IMR-90 (cell line): ENCODE data around the gene ADAMTS8. TPM values are rescaled to one million over a fixed set of nuclear protein-coding genes. Genes with fewer than 3 reads are reported as not detected.

Experiments
- ATAC-seq: fragments of 200-7000 bp; cut with Tn5 transposase; 2 replicates; pipeline ENCODE4 v1.9.1; 2020; ENCODE audit warnings: low read depth, mild to moderate bottlenecking, moderate library complexity
- BruUV-seq: library from RNA; stranded (reverse); fragments of 400-500 nt; replicated peaks from 2 replicates; lab custom pipeline; 2021; lab: Mats Ljungman, UMichigan
- CTCF ChIA-PET: fragments of 300-600 bp; formaldehyde crosslinking; extraction: SDS; loops from one replicate; lab custom pipeline; 2021; ENCODE audit warnings: antibody characterized with exemption; lab: Yijun Ruan, JAX
- POLR2A ChIA-PET: fragments of 300-600 bp; sonication (Branson Sonifier 250); formaldehyde crosslinking; loops from one replicate; lab custom pipeline; 2022; ENCODE audit warnings: antibody characterized with exemption; ENCODE audit not compliant: unreplicated experiment; lab: Charles Lee
- DNase-seq: peaks from one replicate; pipeline ENCODE4 v3.0.0; 2013
- H2AFZ ChIP-seq: replicated peaks from 2 replicates; pipeline ENCODE3; 2013; ENCODE audit warnings: low read length, mild to moderate bottlenecking; ENCODE audit not compliant: poor library complexity
- H2AK5ac ChIP-seq: 2 replicates; pipeline ENCODE4 v1.6.1; 2013; ENCODE audit warnings: low read depth, low read length, inconsistent platforms
- H2AK9ac ChIP-seq: replicated peaks from 2 replicates; pipeline ENCODE3; 2013; ENCODE audit warnings: mild to moderate bottlenecking, low read depth, low read length, moderate library complexity; ENCODE audit not compliant: poor library complexity
- H2BK120ac ChIP-seq: 2 replicates; pipeline ENCODE4 v1.6.1; 2013; ENCODE audit warnings: low read depth, low read length, inconsistent platforms
- H2BK15ac ChIP-seq: 3 replicates; pipeline ENCODE4 v1.6.1; 2013; ENCODE audit warnings: low read depth, low read length, inconsistent platforms
- H2BK20ac ChIP-seq: 2 replicates; pipeline ENCODE4 v1.6.1; 2013; ENCODE audit warnings: low read depth, mild to moderate bottlenecking, inconsistent platforms, low read length, moderate library complexity
- H2BK5ac ChIP-seq: 2 replicates; pipeline ENCODE4 v1.6.1; 2013; ENCODE audit warnings: mild to moderate bottlenecking, low read depth, low read length, inconsistent platforms; ENCODE audit not compliant: poor library complexity, severe bottlenecking
- H3K14ac ChIP-seq: replicated peaks from 2 replicates; pipeline ENCODE4 v1.6.1; 2013; ENCODE audit warnings: low read depth, low read length, inconsistent platforms
- H3K18ac ChIP-seq: 2 replicates; pipeline ENCODE4 v1.6.1; 2013; ENCODE audit warnings: low read depth, low read length, control low read depth
- H3K23ac ChIP-seq: 2 replicates; pipeline ENCODE4 v1.6.1; 2013; ENCODE audit warnings: low read depth, low read length, inconsistent platforms
- H3K27ac ChIP-seq: 2 replicates; pipeline ENCODE4 v1.5.1; 2013; ENCODE audit warnings: mild to moderate bottlenecking, control low read depth, low read length; ENCODE audit not compliant: insufficient read depth
- H3K27me3 ChIP-seq: 2 replicates; pipeline ENCODE4 v1.6.1; 2013; ENCODE audit warnings: low read length; ENCODE audit not compliant: control insufficient read depth, insufficient read depth
- H3K36me3 ChIP-seq: 2 replicates; pipeline ENCODE4 v1.6.1; 2013; ENCODE audit warnings: low read length, mixed read lengths; ENCODE audit not compliant: control insufficient read depth, insufficient read depth
- H3K4ac ChIP-seq: 2 replicates; pipeline ENCODE4 v1.6.1; 2013; ENCODE audit warnings: low read depth, low read length, inconsistent platforms
- H3K4me1 ChIP-seq: 2 replicates; pipeline ENCODE4 v1.6.1; 2013; ENCODE audit warnings: low read length, mixed read lengths; ENCODE audit not compliant: control insufficient read depth, insufficient read depth
- H3K4me2 ChIP-seq: 2 replicates; pipeline ENCODE4 v1.6.1; 2013; ENCODE audit warnings: low read depth, mild to moderate bottlenecking, control low read depth, low read length, moderate library complexity
- H3K4me3 ChIP-seq: 2 replicates; pipeline ENCODE4 v1.5.1; 2013; ENCODE audit warnings: low read depth, mild to moderate bottlenecking, control low read depth, low read length, moderate library complexity; ENCODE audit not compliant: insufficient read depth
- H3K56ac ChIP-seq: 2 replicates; pipeline ENCODE4 v1.6.1; 2013; ENCODE audit warnings: low read length, inconsistent platforms; ENCODE audit not compliant: insufficient read depth; ENCODE audit errors: extremely low read depth
- H3K79me1 ChIP-seq, 2 experiments: 2 replicates each; pipeline ENCODE4 v1.6.1; 2013; ENCODE audit warnings: low read length in 2 of 2, inconsistent platforms in 1 of 2, low read depth in 1 of 2
- H3K9ac ChIP-seq: 2 replicates; pipeline ENCODE4 v1.6.1; 2013; ENCODE audit warnings: low read depth, low read length, control low read depth
- H3K9me1 ChIP-seq: 2 replicates; pipeline ENCODE4 v1.6.1; 2013; ENCODE audit warnings: low read length, inconsistent platforms; ENCODE audit not compliant: insufficient read depth
- H3K9me3 ChIP-seq: 2 replicates; pipeline ENCODE4 v1.6.1; 2013; ENCODE audit warnings: low read length; ENCODE audit not compliant: control insufficient read depth, insufficient read depth
- H4K20me1 ChIP-seq: 2 replicates; pipeline ENCODE4 v1.6.1; 2013; ENCODE audit warnings: low read length, inconsistent platforms; ENCODE audit not compliant: insufficient read depth
- H4K5ac ChIP-seq: 2 replicates; pipeline ENCODE4 v1.6.1; 2013; ENCODE audit warnings: mild to moderate bottlenecking, low read depth, low read length, control low read depth
- H4K8ac ChIP-seq, 2 experiments: 2 replicates each; pipeline ENCODE4 v1.6.1; 2013; ENCODE audit warnings: low read depth in 2 of 2, low read length in 2 of 2, control low read depth in 1 of 2, inconsistent platforms in 1 of 2
- H4K91ac ChIP-seq: 2 replicates; pipeline ENCODE4 v1.6.1; 2013; ENCODE audit warnings: low read depth, low read length, inconsistent platforms; ENCODE audit not compliant: insufficient read depth
- BHLHE40 ChIP-seq: fragments of 150-350 bp; IDR thresholded peaks from 2 replicates; pipeline ENCODE4 v1.6.1; 2016; ENCODE audit warnings: mild to moderate bottlenecking, low read depth, low read length
- CEBPB ChIP-seq: IDR thresholded peaks from 2 replicates; pipeline ENCODE4 v1.6.1; 2012; ENCODE audit warnings: low read depth, low read length, improper control_type of control experiment
- CHD1 ChIP-seq: IDR thresholded peaks from 2 replicates; pipeline ENCODE4 v1.6.1; 2012; ENCODE audit warnings: low read depth, low read length, improper control_type of control experiment
- ELK1 ChIP-seq: fragments of 150-350 bp; IDR thresholded peaks from 2 replicates; pipeline ENCODE4 v1.6.1; 2016; ENCODE audit warnings: low read depth, mild to moderate bottlenecking, low read length, moderate library complexity, borderline replicate concordance
- FOS ChIP-seq: fragments of 150-350 bp; IDR thresholded peaks from 2 replicates; pipeline ENCODE4 v1.6.1; 2016; ENCODE audit warnings: low read depth, low read length
- MAFK ChIP-seq: IDR thresholded peaks from 2 replicates; pipeline ENCODE4 v1.6.1; 2012; ENCODE audit warnings: low read depth, low read length, improper control_type of control experiment
- MAZ ChIP-seq: IDR thresholded peaks from 2 replicates; pipeline ENCODE4 v1.6.1; 2012; ENCODE audit warnings: low read depth, mild to moderate bottlenecking, low read length, improper control_type of control experiment, moderate library complexity, borderline replicate concordance
- MXI1 ChIP-seq: IDR thresholded peaks from 2 replicates; pipeline ENCODE4 v1.6.1; 2012; ENCODE audit warnings: low read depth, mild to moderate bottlenecking, low read length, moderate library complexity, borderline replicate concordance
- NFE2L2 ChIP-seq: fragments of 150-350 bp; IDR thresholded peaks from 2 replicates; pipeline ENCODE4 v1.6.1; 2016; ENCODE audit warnings: low read depth, mild to moderate bottlenecking, low read length
- RAD21 ChIP-seq: IDR thresholded peaks from 2 replicates; pipeline ENCODE4 v1.6.1; 2012; ENCODE audit warnings: low read length, improper control_type of control experiment
- RCOR1 ChIP-seq: IDR thresholded peaks from 2 replicates; pipeline ENCODE4 v1.6.1; 2012; ENCODE audit warnings: mild to moderate bottlenecking, low read length, improper control_type of control experiment; ENCODE audit not compliant: insufficient replicate concordance
- RFX5 ChIP-seq: IDR thresholded peaks from 2 replicates; pipeline ENCODE4 v1.8.0; 2012; ENCODE audit warnings: low read depth, mild to moderate bottlenecking, low read length, moderate library complexity
- WGBS, 2 experiments: methylation state at CpG; one replicate each; pipeline versions ENCODE4 v1.1.5 to v1.1.7; 2013; ENCODE audit warnings: missing lambda C conversion rate in 2 of 2; ENCODE audit not compliant: insufficient read length in 1 of 2; ENCODE audit errors: extremely low coverage in 2 of 2; 5-methylcytosine and 5-hydroxymethylcytosine counted together
- dilution Hi-C: fragments of 300-500 bp; cut with HindIII; formaldehyde crosslinking; loops from one replicate; pipeline ENCODE4 v1.14.3; 2018; ENCODE audit warnings: low sequenced_read_pairs; ENCODE audit not compliant: unreplicated experiment
- in situ Hi-C: fragments of 300-500 bp; cut with MboI; formaldehyde crosslinking; loops from 3 replicates; pipeline ENCODE4 v1.14.3; 2019; ENCODE audit warnings: low sequenced_read_pairs, inconsistent platforms, mixed read lengths
- intact Hi-C: fragments of 100-400 bp; cut with micrococcal nuclease; formaldehyde crosslinking; loops from 2 replicates; pipeline ENCODE4 v1.10.0; 2022
- polyA plus RNA-seq, 3 experiments: library from polyadenylated mRNA; depleted of rRNA; stranded (reverse); fragments of >200 nt; gene quantifications; 2 replicates each; pipeline ENCODE4 v1.2.3, GENCODE V29; 2012; ENCODE audit warnings: low replicate concordance in 1 of 3
- total RNA-seq: library from RNA; depleted of rRNA; stranded (reverse); fragments of >200 nt; gene quantifications from 2 replicates; pipeline ENCODE4 v1.2.3, GENCODE V29; 2012
- TF ChIP-seq, protein P1 (sequence below): fragments of 150-350 bp; IDR thresholded peaks from 2 replicates; pipeline ENCODE4 v1.6.1; 2017; ENCODE audit warnings: mild to moderate bottlenecking, antibody characterized with exemption, low read length, low read depth

The ADAMTS8 gene
- total and polyA plus RNA-seq, 2 of the 4 experiments (the other 2 are of a cell fraction): under 0.01 to 0.60 TPM

- no peaks in the 10 kb centered on the region for H3K9me3 ChIP-seq
- peak overlapping the region; percentile 90 for H3K14ac ChIP-seq
- ATAC-seq (no peak), DNase-seq (no peak)
- peaks cover 0 to 3% of the 10 kb centered on the region in 2 experiments; a peak in 1 of 4 replicates for H3K79me1 ChIP-seq
- H3K18ac ChIP-seq: peak overlapping the region; percentile 98
- peak overlapping the region; percentile 93 for H2BK5ac ChIP-seq
- peak overlapping the region; percentile 98 for H4K91ac ChIP-seq
- intact Hi-C loops: loop anchor here (5.0 kb wide), 2 partner anchors 125 to 160 kb away; no protein-coding TSS in a partner anchor
- H3K9ac ChIP-seq: peak overlapping the region; percentile 25; the same call in 1 of the 2 replicates
- TF ChIP-seq CHD1 (no peak), RAD21 (no peak), FOS (no peak), RCOR1 (no peak), MAFK (no peak), RFX5 (no peak), NFE2L2 (no peak), BHLHE40 (no peak), CEBPB (no peak), MAZ (no peak), MXI1 (no peak), ELK1 (no peak)
- TF ChIP-seq, protein P1, sequence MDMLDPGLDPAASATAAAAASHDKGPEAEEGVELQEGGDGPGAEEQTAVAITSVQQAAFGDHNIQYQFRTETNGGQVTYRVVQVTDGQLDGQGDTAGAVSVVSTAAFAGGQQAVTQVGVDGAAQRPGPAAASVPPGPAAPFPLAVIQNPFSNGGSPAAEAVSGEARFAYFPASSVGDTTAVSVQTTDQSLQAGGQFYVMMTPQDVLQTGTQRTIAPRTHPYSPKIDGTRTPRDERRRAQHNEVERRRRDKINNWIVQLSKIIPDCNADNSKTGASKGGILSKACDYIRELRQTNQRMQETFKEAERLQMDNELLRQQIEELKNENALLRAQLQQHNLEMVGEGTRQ: no peak
- H3K27ac ChIP-seq: peak overlapping the region; percentile 97
- dilution Hi-C loops: no loop called here
- H3K23ac ChIP-seq: peak overlapping the region; percentile 70; the same call in 1 of the 2 replicates
- peak overlapping the region; percentile 99; the same call in 2 of the 3 replicates for H2BK15ac ChIP-seq
- no peak overlapping the region for H2AK9ac ChIP-seq
- H3K4me1 ChIP-seq: peaks cover 43% of the 10 kb centered on the region
- peak overlapping the region; percentile 78 to 92 for H4K8ac ChIP-seq
- WGBS, 2 experiments: 83% methylated on average over 5 of the region's 16 CpGs; no CpG with 5 or more reads in 1 of the 2 experiments
- H4K5ac ChIP-seq: peak overlapping the region; percentile 93
- peak overlapping the region; percentile 97 for H2BK20ac ChIP-seq
- ChIA-PET POLR2A (no interaction called here), CTCF (interaction anchor here (0.6 to 1.5 kb wide), 3 partner anchors 22 to 459 kb away, joined by 3 to 5 read pairs (median 4); no protein-coding TSS in a partner anchor)
- H3K9me1 ChIP-seq: peaks cover 33% of the 10 kb centered on the region
- no peaks in the 10 kb centered on the region for H3K27me3 ChIP-seq
- peak overlapping the region; percentile 97 for H2AK5ac ChIP-seq
- in situ Hi-C loops: no loop called here
- no TSS peak for BruUV-seq
- H4K20me1 ChIP-seq: no peaks in the 10 kb centered on the region
- peaks cover 48% of the 10 kb centered on the region for H3K36me3 ChIP-seq
- H3K4ac ChIP-seq: peak overlapping the region; percentile 97
- peak overlapping the region; percentile 98 for H2BK120ac ChIP-seq
- H3K4me3 ChIP-seq: no peak overlapping the region
- H2AFZ ChIP-seq: peak overlapping the region; percentile 11
- peak overlapping the region; percentile 31; the same call in 1 of the 2 replicates for H3K56ac ChIP-seq
- H3K4me2 ChIP-seq: no peak overlapping the region
Measured at GRCh38 chr11:130476922-130477491, 48.6 kb upstream of the ADAMTS8 start.
